ENCODE results near the gene CPXCR1. TPM values are rescaled to one million over a fixed set of nuclear protein-coding genes. Genes with fewer than 3 reads are reported as not detected.
"Not testable (repeated sequence)": the region's sequence is repeated elsewhere in the genome, so short reads cannot be mapped to it uniquely, and the experiment has no call there.

Gene CPXCR1
- total RNA-seq, result not detected

- H3K4me1 ChIP-seq (ENCODE audit: control insufficient read depth in 3 of 3, insufficient read depth in 3 of 3, low read length in 3 of 3), result no peaks in the 10 kb centered on the region
- no peak within 1 kb of the TSS for H3K27ac ChIP-seq (ENCODE audit: low read depth, low read length)
- H3K9me3 ChIP-seq (ENCODE audit: control insufficient read depth in 3 of 3, low read length in 3 of 3), result no peaks in the 10 kb centered on the region
- H3K4me3 ChIP-seq (ENCODE audit: low read length in 3 of 3), result no peak within 1 kb of the TSS
- no peaks in the 10 kb centered on the region for H3K27me3 ChIP-seq (ENCODE audit: control insufficient read depth in 3 of 3, insufficient read depth in 3 of 3, low read length in 3 of 3)
- H3K9ac ChIP-seq (ENCODE audit: low read depth in 1 of 3, low read length in 3 of 3), result no peak within 1 kb of the TSS
- H3K36me3 ChIP-seq (ENCODE audit: control insufficient read depth in 3 of 3, insufficient read depth in 3 of 3, low read length in 3 of 3), result no peaks in the 10 kb centered on the region
These were observed at the start of gene CPXCR1 for GRCh38 chrX:88746925-88747324. TSS of gene CPXCR1 (plus strand) at chrX:88747225. CDS start at chrX:88753415, 6,190 bp downstream.

DNA sequence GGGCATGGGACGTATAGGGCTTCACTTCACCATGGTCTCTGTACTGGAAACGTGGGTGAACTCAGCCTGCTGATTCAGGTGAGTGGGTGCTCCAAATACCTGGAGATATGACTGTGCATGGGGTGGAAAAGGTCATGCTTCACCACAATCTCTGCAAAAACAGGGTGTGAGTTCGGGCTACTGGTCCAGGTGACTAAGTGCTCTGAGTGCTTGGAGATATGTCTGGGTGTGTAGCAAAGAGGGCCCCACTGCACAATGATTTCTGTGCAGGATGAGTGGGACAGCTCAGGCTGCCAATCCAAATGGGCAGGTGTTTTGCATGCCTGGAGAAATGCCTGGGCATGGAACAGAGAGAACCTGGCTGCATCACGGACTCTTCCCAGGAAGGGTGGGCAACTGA, 11.2 kb upstream of the CPXCR1 start:
- Histone ChIP-seq H3K27me3 (ENCODE audit: control insufficient read depth in 3 of 3, insufficient read depth in 3 of 3, low read length in 3 of 3) (no peaks in the 10 kb centered on the region), H3K4me1 (ENCODE audit: control insufficient read depth in 3 of 3, insufficient read depth in 3 of 3, low read length in 3 of 3) (no peaks in the 10 kb centered on the region), H3K9ac (ENCODE audit: low read depth in 1 of 3, low read length in 3 of 3) (no peak overlapping the region), H3K9me3 (ENCODE audit: control insufficient read depth in 3 of 3, low read length in 3 of 3) (no peaks in the 10 kb centered on the region), H3K36me3 (ENCODE audit: control insufficient read depth in 3 of 3, insufficient read depth in 3 of 3, low read length in 3 of 3) (no peaks in the 10 kb centered on the region), H3K4me3 (ENCODE audit: low read length in 3 of 3) (no peak overlapping the region), H3K27ac (ENCODE audit: low read depth, low read length) (no peak overlapping the region)

DNA sequence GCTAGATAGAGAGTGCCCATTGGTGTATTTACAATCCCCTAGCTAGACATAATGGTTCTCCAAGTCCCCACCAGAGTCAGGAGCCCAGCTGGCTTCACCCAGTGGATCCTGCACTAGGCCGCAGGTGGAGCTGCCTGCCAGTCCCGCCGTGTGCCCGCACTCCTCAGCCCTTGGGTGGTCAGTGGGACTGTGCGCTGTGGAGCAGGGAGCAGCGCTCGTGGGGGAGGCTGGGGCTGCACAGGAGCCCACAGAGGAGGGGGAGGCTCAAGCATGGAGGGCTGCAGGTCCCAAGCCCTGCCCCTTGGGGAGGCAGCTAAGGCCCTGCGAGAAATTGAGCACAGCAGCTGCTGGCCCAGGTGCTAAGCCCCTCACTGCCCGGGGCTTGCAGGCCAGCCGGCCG, 810 bp upstream of the CPXCR1 start:
- not testable (repeated sequence) for H3K9ac ChIP-seq (ENCODE audit: low read depth in 1 of 3, low read length in 3 of 3); H3K27ac ChIP-seq (ENCODE audit: low read depth, low read length); H3K9me3 ChIP-seq (ENCODE audit: control insufficient read depth in 3 of 3, low read length in 3 of 3); H3K4me3 ChIP-seq (ENCODE audit: low read length in 3 of 3); H3K4me1 ChIP-seq (ENCODE audit: control insufficient read depth in 3 of 3, insufficient read depth in 3 of 3, low read length in 3 of 3); H3K36me3 ChIP-seq (ENCODE audit: control insufficient read depth in 3 of 3, insufficient read depth in 3 of 3, low read length in 3 of 3); H3K27me3 ChIP-seq (ENCODE audit: control insufficient read depth in 3 of 3, insufficient read depth in 3 of 3, low read length in 3 of 3)

DNA sequence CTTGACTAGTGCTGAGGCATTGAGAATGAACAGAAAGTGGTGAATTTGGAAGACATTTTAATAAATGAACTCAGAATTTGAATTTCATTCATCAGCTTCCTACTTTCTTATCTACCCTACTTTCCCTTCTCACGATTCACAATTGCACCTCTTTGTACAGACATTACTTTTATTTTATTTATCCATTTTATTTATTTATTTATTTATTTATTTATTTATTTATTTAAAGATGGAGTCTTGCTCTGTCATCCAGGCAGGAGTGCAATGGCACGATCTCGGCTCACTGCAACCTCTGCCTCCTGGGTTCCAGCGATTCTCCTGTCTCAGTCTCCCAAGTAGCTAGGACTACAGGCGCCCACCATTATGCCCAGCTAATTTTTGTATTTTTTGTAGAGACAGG, 5.3 kb downstream of the CPXCR1 start:
- not testable (repeated sequence) for H3K36me3 ChIP-seq (ENCODE audit: control insufficient read depth in 3 of 3, insufficient read depth in 3 of 3, low read length in 3 of 3); H3K9ac ChIP-seq (ENCODE audit: low read depth in 1 of 3, low read length in 3 of 3); H3K27me3 ChIP-seq (ENCODE audit: control insufficient read depth in 3 of 3, insufficient read depth in 3 of 3, low read length in 3 of 3); H3K4me1 ChIP-seq (ENCODE audit: control insufficient read depth in 3 of 3, insufficient read depth in 3 of 3, low read length in 3 of 3); H3K27ac ChIP-seq (ENCODE audit: low read depth, low read length); H3K4me3 ChIP-seq (ENCODE audit: low read length in 3 of 3); H3K9me3 ChIP-seq (ENCODE audit: control insufficient read depth in 3 of 3, low read length in 3 of 3)

- no peaks in the 10 kb centered on the region for H3K4me1 ChIP-seq (ENCODE audit: control insufficient read depth in 3 of 3, insufficient read depth in 3 of 3, low read length in 3 of 3)
- H3K27ac ChIP-seq (ENCODE audit: low read depth, low read length), result no peak overlapping the region
- no peaks in the 10 kb centered on the region for H3K36me3 ChIP-seq (ENCODE audit: control insufficient read depth in 3 of 3, insufficient read depth in 3 of 3, low read length in 3 of 3)
- H3K4me3 ChIP-seq (ENCODE audit: low read length in 3 of 3), result no peak overlapping the region
- no peaks in the 10 kb centered on the region for H3K27me3 ChIP-seq (ENCODE audit: control insufficient read depth in 3 of 3, insufficient read depth in 3 of 3, low read length in 3 of 3)
- no peak overlapping the region for H3K9ac ChIP-seq (ENCODE audit: low read depth in 1 of 3, low read length in 3 of 3)
- no peaks in the 10 kb centered on the region for H3K9me3 ChIP-seq (ENCODE audit: control insufficient read depth in 3 of 3, low read length in 3 of 3)
These were observed 42.8 kb downstream of the CPXCR1 start for GRCh38 chrX:88789825-88790224.
